Colonic mucosa (tissue), 4 donors: ENCODE results near the gene UBE2Q2. TPM values are rescaled to one million over a fixed set of nuclear protein-coding genes. Genes with fewer than 3 reads are reported as not detected.

ENCODE experiments used
- DNase-seq: peaks from one replicate; pipeline ENCODE4 v3.0.0-alpha.2; 2020
- H3K27ac ChIP-seq: fragments of 200-600 bp; one replicate; pipeline ENCODE4 v1.8.0; 2021
- H3K27me3 ChIP-seq: fragments of 200-600 bp; one replicate; pipeline ENCODE4 v1.8.0; 2021
- H3K36me3 ChIP-seq: fragments of 200-600 bp; one replicate; pipeline ENCODE4 v1.8.0; 2021
- H3K4me1 ChIP-seq: fragments of 200-600 bp; one replicate; pipeline ENCODE4 v1.8.0; 2021; ENCODE audit warnings: mild to moderate bottlenecking
- H3K4me3 ChIP-seq: fragments of 200-600 bp; one replicate; pipeline ENCODE4 v1.8.0; 2021
- H3K9ac ChIP-seq, 2 donors: one replicate each; pipeline ENCODE4 v1.7.0; 2013; ENCODE audit warnings: control low read depth in 2 of 2, low read depth in 2 of 2, low read length in 2 of 2
- H3K9me3 ChIP-seq: fragments of 200-600 bp; one replicate; pipeline ENCODE4 v1.8.0; 2021
- CTCF ChIP-seq: fragments of 200-600 bp; IDR thresholded peaks from one replicate; pipeline ENCODE4 v1.8.0; 2022; ENCODE audit warnings: antibody characterized with exemption, mild to moderate bottlenecking
- intact Hi-C: fragments of 100-400 bp; cut with DNase I; formaldehyde crosslinking; loops from one replicate; pipeline ENCODE4 v1.14.1; 2022
- total RNA-seq, 2 donors: library from RNA; stranded (reverse); fragmentation: NEBNext Ultra II Directional in 1 of 2; extraction: Animal tissue kit (Norgen Biotek cat#: 25700) in 1 of 2; gene quantifications; one replicate each; pipeline ENCODE4 v1.2.1, GENCODE V29; 2021
- donor health status: healthy.
- donor health status: DM: no; HTN: no; CAD: no.
- donor health status: DM: no; HTN: no; CAD: no.

The UBE2Q2 gene
- total RNA-seq, 2 donors from 2014 or later, result 16.6 to 25.1 TPM

- no peaks in the 10 kb centered on the region for H3K36me3 ChIP-seq
- H3K27ac ChIP-seq, result no peak overlapping the region
- H3K9ac ChIP-seq, result no peak overlapping the region
- intact Hi-C loops, result no loop called here
- no peak overlapping the region for H3K4me3 ChIP-seq
- H3K9me3 ChIP-seq, result no peaks in the 10 kb centered on the region
- no peaks in the 10 kb centered on the region for H3K27me3 ChIP-seq
- H3K4me1 ChIP-seq, result no peaks in the 10 kb centered on the region
- DNase-seq, result no peak
- TF ChIP-seq CTCF, result no peak
Measured at GRCh38 chr15:75823860-75824613, 19.2 kb upstream of the UBE2Q2 start.

DNA sequence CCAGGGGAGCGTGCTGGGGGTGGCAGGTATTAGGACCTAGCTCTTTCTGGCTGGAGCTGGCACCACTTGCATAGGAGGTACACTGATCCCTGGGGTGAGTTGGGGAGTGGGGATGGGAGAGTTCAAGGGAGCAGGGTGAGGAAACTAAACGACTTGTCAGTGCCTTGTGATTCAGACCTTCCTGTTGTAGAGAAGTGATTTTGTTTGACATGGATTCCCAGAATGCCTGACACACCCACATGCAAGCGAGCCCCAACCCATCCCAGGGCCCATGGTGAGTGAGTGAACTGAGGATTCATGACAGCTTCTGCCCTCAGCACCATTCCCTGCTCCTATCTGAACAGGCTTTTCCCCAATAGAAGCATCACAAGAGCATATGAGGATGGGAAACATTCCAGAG lies 15.6 kb upstream of the UBE2Q2 start:
- H3K27me3 ChIP-seq, result no peaks in the 10 kb centered on the region
- no peaks in the 10 kb centered on the region for H3K4me1 ChIP-seq
- H3K27ac ChIP-seq, result no peak overlapping the region
- intact Hi-C loops, result no loop called here
- no peaks in the 10 kb centered on the region for H3K9me3 ChIP-seq
- H3K4me3 ChIP-seq, result no peak overlapping the region
- no peak for TF ChIP-seq CTCF
- H3K9ac ChIP-seq, result no peak overlapping the region
- no peak for DNase-seq
- H3K36me3 ChIP-seq, result no peaks in the 10 kb centered on the region

- no peak overlapping the region for H3K9ac ChIP-seq
- no peaks in the 10 kb centered on the region for H3K4me1 ChIP-seq
- no peak for TF ChIP-seq CTCF
- H3K27me3 ChIP-seq, result no peaks in the 10 kb centered on the region
- no peak overlapping the region for H3K27ac ChIP-seq
- no peaks in the 10 kb centered on the region for H3K36me3 ChIP-seq
- no peaks in the 10 kb centered on the region for H3K9me3 ChIP-seq
- no peak overlapping the region for H3K4me3 ChIP-seq
- intact Hi-C loops, result no loop called here
- no peak for DNase-seq
Measured at GRCh38 chr15:75828429-75828828, 14.8 kb upstream of the UBE2Q2 start.

DNA sequence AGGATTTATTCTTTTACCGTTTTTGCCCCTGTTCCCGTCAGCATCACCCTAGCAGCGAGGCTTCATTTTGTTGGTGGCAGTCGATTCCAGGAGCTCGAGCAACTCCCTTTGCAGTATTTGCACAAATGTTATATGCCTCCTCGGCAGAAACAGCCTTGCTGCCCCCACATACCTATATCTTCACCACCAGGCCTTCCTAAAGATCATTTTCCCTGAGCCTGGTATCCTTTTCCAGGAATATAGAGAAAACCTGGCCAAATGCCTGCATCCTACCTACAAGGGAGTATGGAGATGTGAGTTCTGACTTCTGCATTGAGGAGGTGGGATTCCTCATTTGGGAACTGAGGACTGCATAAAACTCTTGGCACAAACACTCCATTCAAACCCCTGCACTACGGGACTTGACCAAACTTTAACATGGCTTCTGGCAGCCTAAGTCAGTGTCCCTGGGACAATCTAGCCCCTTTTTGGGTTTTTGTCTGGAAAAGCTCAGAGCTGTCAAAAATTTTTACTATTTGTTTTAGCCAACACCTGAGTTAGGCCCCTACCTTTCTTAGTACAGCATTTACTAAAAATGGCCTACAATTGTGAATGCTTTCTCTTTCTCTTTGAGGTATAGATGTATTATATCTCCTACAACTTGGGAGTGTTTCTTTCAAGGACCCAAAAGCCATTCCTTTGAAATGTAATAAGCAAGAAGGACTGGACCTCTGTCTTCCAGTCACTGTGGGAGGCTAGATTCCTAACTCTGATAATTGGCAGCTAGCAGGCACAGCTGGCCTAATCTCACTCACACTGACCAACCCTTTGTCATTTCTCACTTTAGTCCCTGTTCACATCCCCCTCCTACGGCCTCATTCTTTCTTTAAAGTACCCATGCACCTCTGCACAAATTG lies 12.1 kb upstream of the UBE2Q2 start:
- no peak for DNase-seq
- H3K36me3 ChIP-seq, result no peaks in the 10 kb centered on the region

GRCh38 chr15:75831806-75832102 lies 11.5 kb upstream of the UBE2Q2 start:
- no peaks in the 10 kb centered on the region for H3K9me3 ChIP-seq
- no peaks in the 10 kb centered on the region for H3K4me1 ChIP-seq
- no peaks in the 10 kb centered on the region for H3K27me3 ChIP-seq
- H3K4me3 ChIP-seq, result no peak overlapping the region
- H3K9ac ChIP-seq, result no peak overlapping the region
- intact Hi-C loops, result no loop called here
- no peak overlapping the region for H3K27ac ChIP-seq
- TF ChIP-seq CTCF, result no peak
- DNase-seq, result no peak
- H3K36me3 ChIP-seq, result no peaks in the 10 kb centered on the region

More for the DNA sequence above, 12.1 kb upstream of the UBE2Q2 start:
- Histone ChIP-seq H3K9me3 (no peaks in the 10 kb centered on the region), H3K9ac (no peak overlapping the region), H3K27ac (no peak overlapping the region), H3K27me3 (no peaks in the 10 kb centered on the region), H3K4me1 (no peaks in the 10 kb centered on the region), H3K4me3 (no peak overlapping the region)
- intact Hi-C loops, result no loop called here
- TF ChIP-seq CTCF, result no peak
